ENCODE results near the gene TENT4B. TPM values are rescaled to one million over a fixed set of nuclear protein-coding genes. Genes with fewer than 3 reads are reported as not detected.

Gene TENT4B
- total RNA-seq (14.8 and 16.3 TPM in 2 replicates), polyA plus RNA-seq (6.7 and 7.7 TPM in 2 replicates)

DNA sequence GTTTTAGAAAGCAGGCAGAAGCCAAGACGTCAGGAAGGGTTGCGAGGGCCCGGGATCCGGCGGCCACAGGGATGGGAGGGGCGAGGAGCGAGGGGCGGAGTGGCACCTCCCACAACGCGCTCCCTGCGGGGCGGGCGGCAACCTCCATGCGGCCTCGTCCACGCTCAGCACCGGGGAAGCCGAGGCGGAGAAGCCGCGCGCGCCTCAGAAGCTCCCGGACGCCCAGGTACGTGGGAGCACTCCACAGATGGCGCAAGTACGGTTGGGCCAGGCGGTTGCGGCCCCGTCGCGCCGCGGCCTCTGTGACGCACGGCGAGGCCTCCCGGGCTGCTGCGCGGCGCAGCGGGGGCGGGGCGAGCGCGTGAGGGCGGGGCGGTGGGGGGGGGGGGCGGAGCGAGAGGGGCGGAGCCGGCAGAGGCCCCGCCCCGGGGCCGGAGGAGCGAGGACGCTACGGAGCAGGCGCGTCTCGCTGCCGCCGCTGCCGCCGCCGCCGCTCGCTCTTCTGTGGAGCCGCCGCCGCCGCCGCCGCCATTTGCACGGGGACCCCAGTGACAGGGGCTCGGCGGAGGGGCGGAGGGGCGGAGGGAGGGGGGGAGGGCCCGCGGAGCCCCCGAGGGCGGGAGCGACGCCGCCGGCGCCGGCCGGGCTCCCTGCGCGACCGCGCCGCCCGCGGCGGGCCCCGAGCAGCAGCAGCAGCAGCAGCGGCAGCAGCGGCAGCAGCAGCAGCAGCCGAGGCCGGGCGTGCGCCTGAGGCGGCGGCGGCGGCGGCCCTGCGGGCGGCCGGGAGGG, at the start of gene TENT4B:
TENT4B (plus strand) TSS at position 500 of the 789 bp plus-strand sequence. CDS start 316 bp downstream, outside the sequence.
- Histone ChIP-seq H3K4me3 (peak within 1 kb of the TSS; percentile 92), H3K27me3 (no peaks in the 10 kb centered on the region), H3K9me2 (replicated peaks; ENCODE audit: insufficient read depth) (no peaks in the 10 kb centered on the region), H3K36me3 (replicated peaks; ENCODE audit: insufficient read depth, low read depth) (no peaks in the 10 kb centered on the region), H3K27ac (peak within 1 kb of the TSS; percentile 99), H3K9me3 (ENCODE audit: low read depth) (no peaks in the 10 kb centered on the region), H3K4me2 (peak within 1 kb of the TSS; percentile 98), H3K79me2 (peaks cover 38% of the 10 kb centered on the region), H2AFZ (peak within 1 kb of the TSS; percentile 97), H4K20me1 (ENCODE audit: insufficient read depth, poor library complexity, severe bottlenecking) (peaks cover 41% of the 10 kb centered on the region), H3K4me1 (ENCODE audit: insufficient read depth) (peaks cover 7% of the 10 kb centered on the region)
- whole genome bisulfite sequencing (ENCODE audit: low lambda C conversion rate, missing lambda C conversion rate) = 2% methylated on average over 34 of the region's 114 CpGs
- no peak for TF ChIP-seq EZH2 (IDR thresholded peaks at IDR 0.05; ENCODE audit: borderline replicate concordance)
- TF ChIP-seq EZH2phosphoT487 (IDR thresholded peaks at IDR 0.05; ENCODE audit: low read depth, severe bottlenecking, unreplicated experiment) = no peak
- TF ChIP-seq, protein P1, sequence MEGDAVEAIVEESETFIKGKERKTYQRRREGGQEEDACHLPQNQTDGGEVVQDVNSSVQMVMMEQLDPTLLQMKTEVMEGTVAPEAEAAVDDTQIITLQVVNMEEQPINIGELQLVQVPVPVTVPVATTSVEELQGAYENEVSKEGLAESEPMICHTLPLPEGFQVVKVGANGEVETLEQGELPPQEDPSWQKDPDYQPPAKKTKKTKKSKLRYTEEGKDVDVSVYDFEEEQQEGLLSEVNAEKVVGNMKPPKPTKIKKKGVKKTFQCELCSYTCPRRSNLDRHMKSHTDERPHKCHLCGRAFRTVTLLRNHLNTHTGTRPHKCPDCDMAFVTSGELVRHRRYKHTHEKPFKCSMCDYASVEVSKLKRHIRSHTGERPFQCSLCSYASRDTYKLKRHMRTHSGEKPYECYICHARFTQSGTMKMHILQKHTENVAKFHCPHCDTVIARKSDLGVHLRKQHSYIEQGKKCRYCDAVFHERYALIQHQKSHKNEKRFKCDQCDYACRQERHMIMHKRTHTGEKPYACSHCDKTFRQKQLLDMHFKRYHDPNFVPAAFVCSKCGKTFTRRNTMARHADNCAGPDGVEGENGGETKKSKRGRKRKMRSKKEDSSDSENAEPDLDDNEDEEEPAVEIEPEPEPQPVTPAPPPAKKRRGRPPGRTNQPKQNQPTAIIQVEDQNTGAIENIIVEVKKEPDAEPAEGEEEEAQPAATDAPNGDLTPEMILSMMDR (IDR thresholded peaks at IDR 0.05; ENCODE audit: poor library complexity) = no peak
- DNase-seq (ENCODE audit: low spot score) = peak; percentile 91

DNA sequence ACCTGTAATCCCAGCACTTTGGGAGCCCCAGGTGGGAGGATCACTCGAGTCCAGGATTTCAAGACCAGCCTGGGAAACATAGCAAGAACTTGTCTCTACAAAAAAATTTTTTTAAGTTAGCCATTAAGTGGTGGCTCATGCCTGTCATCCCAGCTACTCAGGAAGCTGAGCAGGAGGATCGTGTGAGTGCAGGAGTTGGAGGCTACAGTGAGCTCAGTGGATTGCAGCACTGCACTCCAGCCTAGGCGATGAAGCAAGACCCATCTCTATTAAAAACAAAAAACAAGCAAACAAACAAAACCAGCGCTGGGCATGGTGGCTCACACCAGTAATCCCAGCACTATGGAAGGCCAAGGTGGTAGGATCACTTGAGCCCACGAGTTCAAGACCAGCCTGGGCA, 49.3 kb upstream of the TENT4B start:
- Histone ChIP-seq H3K27ac (no peak overlapping the region), H3K9me3 (ENCODE audit: low read depth) (no peaks in the 10 kb centered on the region), H3K79me2 (no peaks in the 10 kb centered on the region), H3K36me3 (replicated peaks; ENCODE audit: insufficient read depth, low read depth) (no peaks in the 10 kb centered on the region), H4K20me1 (ENCODE audit: insufficient read depth, poor library complexity, severe bottlenecking) (no peaks in the 10 kb centered on the region), H3K4me3 (no peak overlapping the region), H3K27me3 (no peaks in the 10 kb centered on the region), H3K4me2 (no peak overlapping the region), H3K4me1 (ENCODE audit: insufficient read depth) (no peaks in the 10 kb centered on the region), H3K9me2 (replicated peaks; ENCODE audit: insufficient read depth) (no peaks in the 10 kb centered on the region), H2AFZ (no peak overlapping the region)
- peak; percentile 19 for DNase-seq (ENCODE audit: low spot score)
- TF ChIP-seq EZH2phosphoT487 (IDR thresholded peaks at IDR 0.05; ENCODE audit: low read depth, severe bottlenecking, unreplicated experiment) = no peak
- TF ChIP-seq, protein P1 (IDR thresholded peaks at IDR 0.05; ENCODE audit: poor library complexity) = no peak
- no peak for TF ChIP-seq EZH2 (IDR thresholded peaks at IDR 0.05; ENCODE audit: borderline replicate concordance)
- 87% methylated on average over 5 of the region's 5 CpGs for WGBS (ENCODE audit: low lambda C conversion rate, missing lambda C conversion rate)

DNA sequence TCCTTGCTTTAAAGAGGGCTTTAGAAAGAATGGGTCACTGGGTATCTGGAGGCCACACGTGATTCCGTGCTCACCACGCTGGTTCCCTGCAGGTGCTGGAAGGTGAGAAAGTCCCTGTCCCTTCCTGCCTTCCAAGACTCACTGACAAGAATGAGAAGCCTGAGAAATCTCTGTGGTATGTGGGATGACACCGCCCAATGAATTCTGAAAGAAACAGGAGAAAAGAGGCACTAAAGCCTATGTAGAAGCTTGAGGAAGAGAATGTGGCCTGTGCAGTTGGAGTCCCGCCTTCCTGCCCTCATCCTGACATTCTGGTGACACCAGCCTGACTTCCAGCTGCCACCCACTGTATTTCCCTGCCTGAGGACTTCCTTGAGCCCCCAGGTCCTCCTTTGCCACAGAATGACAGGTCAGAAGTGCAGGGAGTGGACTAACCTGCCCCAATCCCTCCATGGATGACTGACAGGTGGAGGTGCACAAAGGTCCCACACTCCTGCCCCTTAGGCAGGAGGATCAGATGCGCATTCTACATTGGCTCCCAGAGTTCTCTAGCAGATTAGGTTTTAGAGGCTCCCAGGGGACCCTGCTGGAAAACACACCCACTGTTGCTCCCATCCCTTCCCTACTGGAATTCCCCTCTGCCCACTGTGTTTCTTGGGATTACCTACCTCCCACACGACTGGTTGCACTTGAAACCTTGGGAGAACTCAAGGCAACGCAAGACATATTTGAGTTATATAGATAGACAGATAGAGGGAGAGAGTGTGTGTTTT, 38.6 kb upstream of the TENT4B start:
- Histone ChIP-seq H3K27ac (no peak overlapping the region), H3K4me3 (no peak overlapping the region), H3K36me3 (replicated peaks; ENCODE audit: insufficient read depth, low read depth) (no peaks in the 10 kb centered on the region), H2AFZ (no peak overlapping the region), H3K79me2 (no peaks in the 10 kb centered on the region), H3K9me2 (replicated peaks; ENCODE audit: insufficient read depth) (no peaks in the 10 kb centered on the region), H3K4me1 (ENCODE audit: insufficient read depth) (no peaks in the 10 kb centered on the region), H3K27me3 (no peaks in the 10 kb centered on the region), H4K20me1 (ENCODE audit: insufficient read depth, poor library complexity, severe bottlenecking) (no peaks in the 10 kb centered on the region), H3K9me3 (ENCODE audit: low read depth) (no peaks in the 10 kb centered on the region), H3K4me2 (no peak overlapping the region)
- whole genome bisulfite sequencing (ENCODE audit: low lambda C conversion rate, missing lambda C conversion rate) = 86% methylated on average over 8 of the region's 8 CpGs
- TF ChIP-seq EZH2 (IDR thresholded peaks at IDR 0.05; ENCODE audit: borderline replicate concordance) = no peak
- TF ChIP-seq EZH2phosphoT487 (IDR thresholded peaks at IDR 0.05; ENCODE audit: low read depth, severe bottlenecking, unreplicated experiment) = no peak
- TF ChIP-seq, protein P1 (IDR thresholded peaks at IDR 0.05; ENCODE audit: poor library complexity) = no peak
- no peak for DNase-seq (ENCODE audit: low spot score)

Measured in hepatocyte (in vitro differentiated cells).